GM19238 (cell line): ENCODE results near the gene DNAL1.
A peak's percentile ranks its signal among the peaks of the same experiment; 100 is the strongest.
"Not testable (repeated sequence)": the region's sequence is repeated elsewhere in the genome, so short reads cannot be mapped to it uniquely, and the experiment has no call there.

Source experiments
- DNase-seq: peaks from one replicate; pipeline ENCODE4 v3.0.0; 2011; ENCODE audit warnings: low spot score; ENCODE audit not compliant: insufficient read length

DNAL1 gene

GRCh38 chr14:73644531-73645247 is at the start of gene DNAL1:
Gene DNAL1 (plus strand): TSS chr14:73644986. CDS start chr14:73645040, 54 bp downstream.
- DNase-seq = peak; percentile 97

GRCh38 chr14:73599499-73599898 is 45.3 kb upstream of the DNAL1 start:
- DNase-seq = no peak

- no peak for DNase-seq
Observed at GRCh38 chr14:73602994-73603393, 41.8 kb upstream of the DNAL1 start.

GRCh38 chr14:73606271-73606670 is 38.5 kb upstream of the DNAL1 start:
- no peak for DNase-seq

- DNase-seq = no peak
Observed at GRCh38 chr14:73607241-73607640, 37.5 kb upstream of the DNAL1 start.

GRCh38 chr14:73610687-73611086 is 34.1 kb upstream of the DNAL1 start:
- DNase-seq = no peak

GRCh38 chr14:73612339-73613045 is 32.3 kb upstream of the DNAL1 start, which contains the start of gene ACOT6:
Gene ACOT6 (plus strand): TSS chr14:73612517. CDS start chr14:73612572, 55 bp downstream.
- DNase-seq = peak; percentile 49

- DNase-seq = no peak
Observed at GRCh38 chr14:73613046-73613383, 31.8 kb upstream of the DNAL1 start.

GRCh38 chr14:73613419-73613963 is 31.3 kb upstream of the DNAL1 start:
- no peak for DNase-seq

- no peak for DNase-seq
Observed at GRCh38 chr14:73616831-73617230, 28.0 kb upstream of the DNAL1 start.

- DNase-seq = no peak
Observed at GRCh38 chr14:73619524-73619923, 25.3 kb upstream of the DNAL1 start.

- no peak for DNase-seq
Observed at GRCh38 chr14:73620268-73620667, 24.5 kb upstream of the DNAL1 start.

- no peak for DNase-seq
Observed at GRCh38 chr14:73623504-73624054, 21.2 kb upstream of the DNAL1 start.

- no peak for DNase-seq
Observed at GRCh38 chr14:73625706-73626105, 19.1 kb upstream of the DNAL1 start.

- DNase-seq = no peak
Observed at GRCh38 chr14:73627151-73627558, 17.6 kb upstream of the DNAL1 start.

- no peak for DNase-seq
Observed at GRCh38 chr14:73630009-73630780, 14.6 kb upstream of the DNAL1 start.

- peak; percentile 60 for DNase-seq
Observed at GRCh38 chr14:73633116-73634010, 11.4 kb upstream of the DNAL1 start.

- peak; percentile 13 for DNase-seq
Observed at GRCh38 chr14:73634011-73634833, 10.6 kb upstream of the DNAL1 start.

GRCh38 chr14:73636355-73636754 is 8.4 kb upstream of the DNAL1 start:
- DNase-seq = not testable (repeated sequence)

- DNase-seq = no peak
Observed at GRCh38 chr14:73637830-73638229, 7.0 kb upstream of the DNAL1 start.
